CD4-positive, CD25-positive, alpha-beta regulatory T cell (primary cell): ENCODE measurements around the gene AAMDC. TPM values are rescaled to one million over a fixed set of nuclear protein-coding genes. Genes with fewer than 3 reads are reported as not detected.
"Not testable (repeated sequence)": the region's sequence is repeated elsewhere in the genome, so short reads cannot be mapped to it uniquely, and the experiment has no call there.

Source experiments
- ATAC-seq, 2 donors: fragments of 150-1000 bp; cut with Tn5 transposase; one replicate each; pipeline ENCODE4 v1.10.0; 2021; ENCODE audit warnings: low read depth in 2 of 2, moderate number of reproducible peaks in 2 of 2, moderate library complexity in 1 of 2
- DNase-seq, 3 donors: peaks; one replicate each; pipeline versions ENCODE4 v3.0.0 to v3.0.0-alpha.2; 2012 to 2022; ENCODE audit warnings: mixed read lengths in 1 of 3
- H3K27ac ChIP-seq: one replicate; pipeline ENCODE4 v1.7.0; 2013; ENCODE audit warnings: mild to moderate bottlenecking, low read length; ENCODE audit not compliant: insufficient read depth, poor library complexity, severe bottlenecking
- H3K27me3 ChIP-seq: one replicate; pipeline ENCODE4 v1.7.0; 2013; ENCODE audit warnings: low read length; ENCODE audit not compliant: control insufficient read depth, insufficient read depth
- H3K36me3 ChIP-seq: one replicate; pipeline ENCODE4 v1.7.0; 2013; ENCODE audit warnings: mild to moderate bottlenecking, low read length, moderate library complexity; ENCODE audit not compliant: control insufficient read depth, insufficient read depth
- H3K4me1 ChIP-seq: 2 replicates; pipeline ENCODE4 v1.7.0; 2013; ENCODE audit warnings: mild to moderate bottlenecking, low read length; ENCODE audit not compliant: insufficient read depth, control insufficient read depth, poor library complexity, severe bottlenecking
- H3K4me3 ChIP-seq: one replicate; pipeline ENCODE4 v1.7.0; 2013; ENCODE audit warnings: low read depth, mild to moderate bottlenecking, low read length, moderate library complexity
- H3K9me3 ChIP-seq, 2 experiments: 1 replicate in 1 of 2; 2 replicates in 1 of 2; pipeline ENCODE4 v1.7.0; 2013; ENCODE audit warnings: low read length in 2 of 2, mild to moderate bottlenecking in 1 of 2, moderate library complexity in 1 of 2; ENCODE audit not compliant: control insufficient read depth in 2 of 2
- H3K27ac Mint-ChIP-seq, 3 donors: one replicate each; pipeline ENCODE4 v1.8.0; 2020 to 2022; ENCODE audit warnings: mild to moderate bottlenecking in 3 of 3, mixed read lengths in 3 of 3, moderate library complexity in 2 of 3
- H3K27me3 Mint-ChIP-seq: one replicate; pipeline ENCODE4 v1.8.0; 2022; ENCODE audit warnings: mild to moderate bottlenecking, mixed read lengths
- H3K36me3 Mint-ChIP-seq: one replicate; pipeline ENCODE4 v1.8.0; 2020; ENCODE audit warnings: mixed read lengths
- H3K4me1 Mint-ChIP-seq, 4 donors: one replicate each; pipeline ENCODE4 v1.8.0; 2020 to 2022; ENCODE audit warnings: mixed read lengths in 4 of 4, mild to moderate bottlenecking in 1 of 4
- H3K4me3 Mint-ChIP-seq, 4 donors: one replicate each; pipeline ENCODE4 v1.8.0; 2020 to 2022; ENCODE audit warnings: mild to moderate bottlenecking in 4 of 4, mixed read lengths in 4 of 4, moderate library complexity in 3 of 4
- H3K9me3 Mint-ChIP-seq, 7 donors: one replicate each; pipeline ENCODE4 v1.8.0; 2020 to 2022; ENCODE audit warnings: mixed read lengths in 7 of 7, mild to moderate bottlenecking in 3 of 7, moderate library complexity in 2 of 7
- polyA plus RNA-seq, 4 donors: library from polyadenylated mRNA; unstranded; fragments of 300-500 nt; fragmentation: Illumina TruSeq; gene quantifications; one replicate each; pipeline ENCODE4 v1.2.3, GENCODE V29; 2021
- total RNA-seq: library from RNA; stranded (reverse); gene quantifications from one replicate; pipeline ENCODE4 v1.2.3, GENCODE V29; 2022

The AAMDC gene
- total and polyA plus RNA-seq, 5 donors from 2014 or later, result 4.8 to 60.9 (median 29.3) TPM

GRCh38 chr11:77819921-77820564 is 901 bp upstream of the AAMDC start:
- Histone ChIP-seq H3K36me3 (no peaks in the 10 kb centered on the region), H3K27ac (peak overlapping the region; percentile 93), H3K4me1 (peaks cover 49% of the 10 kb centered on the region), H3K9me3 (no peaks in the 10 kb centered on the region), H3K4me3 (peak overlapping the region; percentile 93), H3K27me3 (no peaks in the 10 kb centered on the region)
- Mint-ChIP-seq H3K4me1 (peaks cover 18 to 48% (median 37%) of the 10 kb centered on the region in 4 donors), H3K27me3 (peaks cover 8% of the 10 kb centered on the region), H3K9me3 (no peaks in the 10 kb centered on the region), H3K4me3 (peak overlapping the region; percentile 98 to 100 (median 100)), H3K27ac (peak overlapping the region; percentile 96 to 99 (median 98)), H3K36me3 (peaks cover 3% of the 10 kb centered on the region)
- DNase-seq (peak in 2 of 3 donors; percentile 27 to 30), ATAC-seq (peak; percentile 0 to 1)

GRCh38 chr11:77821349-77821851 is 456 bp downstream of the AAMDC start:
- DNase-seq (peak in 2 of 3 donors; percentile 2 to 16), ATAC-seq (no peak)
- Mint-ChIP-seq H3K9me3 (no peaks in the 10 kb centered on the region), H3K4me1 (peaks cover 8 to 36% (median 28%) of the 10 kb centered on the region in 4 donors), H3K36me3 (peaks cover 4% of the 10 kb centered on the region), H3K27me3 (peaks cover 8% of the 10 kb centered on the region), H3K4me3 (peak overlapping the region; percentile 98 to 100 (median 100)), H3K27ac (peak overlapping the region in 2 of 3 donors; percentile 93 to 98)
- H3K36me3 ChIP-seq, result no peaks in the 10 kb centered on the region
- H3K9me3 ChIP-seq, result no peaks in the 10 kb centered on the region
- H3K4me1 ChIP-seq, result peaks cover 41% of the 10 kb centered on the region
- peak overlapping the region; percentile 93 for H3K27ac ChIP-seq
- no peaks in the 10 kb centered on the region for H3K27me3 ChIP-seq
- peak overlapping the region; percentile 88 for H3K4me3 ChIP-seq

GRCh38 chr11:77822126-77822525 is 1.2 kb downstream of the AAMDC start:
- H3K9me3 ChIP-seq, H3K27ac ChIP-seq, H3K27me3 ChIP-seq, H3K4me3 ChIP-seq, ATAC-seq, H3K27me3 Mint-ChIP-seq, DNase-seq, H3K27ac Mint-ChIP-seq, H3K36me3 Mint-ChIP-seq, H3K36me3 ChIP-seq, H3K4me3 Mint-ChIP-seq, H3K9me3 Mint-ChIP-seq: not testable (repeated sequence)
- H3K4me1 ChIP-seq, result peaks cover 36% of the 10 kb centered on the region
- H3K4me1 Mint-ChIP-seq, result peaks cover 2 to 28% (median 21%) of the 10 kb centered on the region in 4 donors

- no peak overlapping the region for H3K4me3 Mint-ChIP-seq
- peaks cover 8% of the 10 kb centered on the region for H3K27me3 Mint-ChIP-seq
- ATAC-seq (no peak), DNase-seq (no peak)
- H3K36me3 Mint-ChIP-seq, result peaks cover 5% of the 10 kb centered on the region
- H3K4me1 Mint-ChIP-seq, result peaks cover 0 to 15% (median 11%) of the 10 kb centered on the region in 4 donors
- Histone ChIP-seq H3K4me3 (no peak overlapping the region), H3K36me3 (no peaks in the 10 kb centered on the region), H3K27me3 (no peaks in the 10 kb centered on the region), H3K27ac (no peak overlapping the region), H3K9me3 (no peaks in the 10 kb centered on the region), H3K4me1 (peaks cover 22% of the 10 kb centered on the region)
- no peak overlapping the region for H3K27ac Mint-ChIP-seq
- no peaks in the 10 kb centered on the region for H3K9me3 Mint-ChIP-seq
Observed at GRCh38 chr11:77823775-77824174, 2.8 kb downstream of the AAMDC start.

GRCh38 chr11:77828926-77829325 is 8.0 kb downstream of the AAMDC start:
- no peaks in the 10 kb centered on the region for H3K27me3 Mint-ChIP-seq
- peaks cover 0 to 8% (median 5%) of the 10 kb centered on the region in 4 donors for H3K4me1 Mint-ChIP-seq
- H3K36me3 Mint-ChIP-seq, result peaks cover 5% of the 10 kb centered on the region
- H3K9me3 Mint-ChIP-seq, result peaks cover 0 to 2% (median 0%) of the 10 kb centered on the region in 7 donors
- no peaks in the 10 kb centered on the region for H3K9me3 ChIP-seq
- ATAC-seq, result no peak
- no peak overlapping the region for H3K27ac Mint-ChIP-seq
- H3K4me1 ChIP-seq, result no peaks in the 10 kb centered on the region
- H3K27ac ChIP-seq, result no peak overlapping the region
- no peak overlapping the region for H3K4me3 ChIP-seq
- no peak for DNase-seq
- no peaks in the 10 kb centered on the region for H3K27me3 ChIP-seq
- peak overlapping the region in 1 of 4 donors; percentile 10 for H3K4me3 Mint-ChIP-seq
- no peaks in the 10 kb centered on the region for H3K36me3 ChIP-seq

- Histone ChIP-seq H3K36me3 (no peaks in the 10 kb centered on the region), H3K27me3 (no peaks in the 10 kb centered on the region), H3K9me3 (no peaks in the 10 kb centered on the region), H3K4me1 (no peaks in the 10 kb centered on the region), H3K4me3 (peak overlapping the region; percentile 21), H3K27ac (no peak overlapping the region)
- H3K9me3 Mint-ChIP-seq, result peaks cover 0 to 2% (median 0%) of the 10 kb centered on the region in 7 donors
- peak overlapping the region in 1 of 3 donors; percentile 10 for H3K27ac Mint-ChIP-seq
- H3K27me3 Mint-ChIP-seq, result no peaks in the 10 kb centered on the region
- peaks cover 0 to 8% (median 5%) of the 10 kb centered on the region in 4 donors for H3K4me1 Mint-ChIP-seq
- DNase-seq (peak in 1 of 3 donors; percentile 27), ATAC-seq (peak; percentile 59 to 69)
- peaks cover 3% of the 10 kb centered on the region for H3K36me3 Mint-ChIP-seq
- H3K4me3 Mint-ChIP-seq, result no peak overlapping the region
Observed at GRCh38 chr11:77833302-77833701, 12.4 kb downstream of the AAMDC start.

- no peaks in the 10 kb centered on the region for H3K27me3 ChIP-seq
- peaks cover 0 to 12% of the 10 kb centered on the region in 2 experiments for H3K9me3 ChIP-seq
- Mint-ChIP-seq H3K27me3 (no peaks in the 10 kb centered on the region), H3K27ac (no peak overlapping the region), H3K4me1 (peaks cover 0 to 5% (median 2%) of the 10 kb centered on the region in 4 donors), H3K9me3 (peaks cover 0 to 19% (median 5%) of the 10 kb centered on the region in 7 donors), H3K36me3 (peaks cover 55% of the 10 kb centered on the region), H3K4me3 (no peak overlapping the region)
- DNase-seq, result no peak
- no peak for ATAC-seq
- H3K4me3 ChIP-seq, result no peak overlapping the region
- H3K27ac ChIP-seq, result no peak overlapping the region
- no peaks in the 10 kb centered on the region for H3K4me1 ChIP-seq
- peaks cover 9% of the 10 kb centered on the region for H3K36me3 ChIP-seq
Observed at GRCh38 chr11:77842441-77843121, 21.6 kb downstream of the AAMDC start.
